ENCODE measurements around the gene PCNX1.

DNA sequence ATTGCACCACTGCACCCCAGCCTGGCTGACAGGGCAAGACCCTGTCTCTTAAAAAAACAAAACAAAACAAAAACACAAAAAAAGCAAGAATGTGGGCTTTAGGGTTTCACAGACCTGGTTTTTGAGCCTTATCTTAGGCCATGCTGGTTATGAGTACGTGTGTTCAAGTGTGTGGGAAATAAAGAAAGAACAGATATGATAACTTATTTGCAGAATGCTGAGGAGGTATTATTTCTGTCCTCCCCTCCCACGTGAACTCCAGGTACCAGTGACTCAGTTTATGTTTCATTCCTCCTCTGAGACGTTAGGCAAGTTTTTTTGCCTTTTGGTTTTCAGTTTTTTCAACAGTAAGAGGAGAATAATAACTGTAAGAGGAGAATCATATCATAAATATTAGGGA, 49.3 kb downstream of the PCNX1 start:
- TF ChIP-seq, protein P1, sequence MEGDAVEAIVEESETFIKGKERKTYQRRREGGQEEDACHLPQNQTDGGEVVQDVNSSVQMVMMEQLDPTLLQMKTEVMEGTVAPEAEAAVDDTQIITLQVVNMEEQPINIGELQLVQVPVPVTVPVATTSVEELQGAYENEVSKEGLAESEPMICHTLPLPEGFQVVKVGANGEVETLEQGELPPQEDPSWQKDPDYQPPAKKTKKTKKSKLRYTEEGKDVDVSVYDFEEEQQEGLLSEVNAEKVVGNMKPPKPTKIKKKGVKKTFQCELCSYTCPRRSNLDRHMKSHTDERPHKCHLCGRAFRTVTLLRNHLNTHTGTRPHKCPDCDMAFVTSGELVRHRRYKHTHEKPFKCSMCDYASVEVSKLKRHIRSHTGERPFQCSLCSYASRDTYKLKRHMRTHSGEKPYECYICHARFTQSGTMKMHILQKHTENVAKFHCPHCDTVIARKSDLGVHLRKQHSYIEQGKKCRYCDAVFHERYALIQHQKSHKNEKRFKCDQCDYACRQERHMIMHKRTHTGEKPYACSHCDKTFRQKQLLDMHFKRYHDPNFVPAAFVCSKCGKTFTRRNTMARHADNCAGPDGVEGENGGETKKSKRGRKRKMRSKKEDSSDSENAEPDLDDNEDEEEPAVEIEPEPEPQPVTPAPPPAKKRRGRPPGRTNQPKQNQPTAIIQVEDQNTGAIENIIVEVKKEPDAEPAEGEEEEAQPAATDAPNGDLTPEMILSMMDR (conservative IDR thresholded peaks at IDR 0.05 in 1 of 2, IDR thresholded peaks at IDR 0.05 in 1 of 2; ENCODE audit: low read depth in 1 of 2, low read length in 2 of 2) = no peak
- TF ChIP-seq EZH2 (IDR thresholded peaks at IDR 0.05; ENCODE audit: low read length, missing control alignments) = no peak
